HG02938 (cell line): Measurements from ENCODE around the gene SETD2.
"Not testable (repeated sequence)": the region's sequence is repeated elsewhere in the genome, so short reads cannot be mapped to it uniquely, and the experiment has no call there.

Source experiments
- ATAC-seq: cut with Tn5 transposase; IDR thresholded peaks from one replicate; pipeline ENCODE4 v1.9.1; 2021; ENCODE audit warnings: mild to moderate bottlenecking, moderate library complexity; ENCODE audit not compliant: unreplicated experiment

SETD2 gene

GRCh38 chr3:47042231-47042791 is 121.6 kb downstream of the SETD2 start:
- no peak for ATAC-seq

DNA sequence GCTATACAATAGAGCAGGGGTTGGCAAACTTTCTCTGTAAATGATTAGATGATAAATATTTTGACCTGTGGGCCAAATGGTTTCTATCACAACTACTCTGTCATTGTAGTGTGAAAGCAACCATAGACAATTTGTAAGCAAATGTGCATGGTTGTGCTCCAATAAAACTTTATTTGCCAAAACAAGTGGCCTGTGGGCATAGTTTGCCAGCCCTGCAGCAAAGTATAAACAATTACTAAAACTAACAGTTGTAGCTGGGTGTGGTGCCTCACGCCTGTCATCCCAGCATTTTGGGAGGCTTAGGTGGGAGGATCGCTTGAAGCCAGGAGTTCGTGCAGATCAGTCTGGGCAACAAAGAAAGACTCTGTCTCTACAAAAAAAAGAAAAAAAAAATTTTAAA is 122.8 kb downstream of the SETD2 start:
- no peak for ATAC-seq

GRCh38 chr3:47037302-47037701 is 126.6 kb downstream of the SETD2 start:
- not testable (repeated sequence) for ATAC-seq

DNA sequence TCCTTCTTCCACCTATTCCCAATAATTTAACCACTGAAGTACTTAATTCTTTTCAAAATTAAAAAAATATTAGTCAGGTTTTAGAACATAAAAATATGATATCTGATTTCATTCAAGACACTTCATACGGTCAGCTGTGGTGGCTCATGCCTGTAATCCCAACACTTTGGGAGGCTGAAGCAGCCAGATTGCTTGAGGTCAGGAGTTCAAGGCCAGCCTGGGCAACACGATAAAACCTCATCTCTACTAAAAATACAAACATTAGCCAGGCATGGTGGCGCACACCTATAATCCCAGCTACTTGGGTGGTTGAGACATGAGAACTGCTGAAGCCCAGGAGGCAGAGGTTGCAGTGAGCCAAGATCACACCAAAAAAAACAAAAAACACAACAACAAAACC is 127.8 kb downstream of the SETD2 start:
- no peak for ATAC-seq

DNA sequence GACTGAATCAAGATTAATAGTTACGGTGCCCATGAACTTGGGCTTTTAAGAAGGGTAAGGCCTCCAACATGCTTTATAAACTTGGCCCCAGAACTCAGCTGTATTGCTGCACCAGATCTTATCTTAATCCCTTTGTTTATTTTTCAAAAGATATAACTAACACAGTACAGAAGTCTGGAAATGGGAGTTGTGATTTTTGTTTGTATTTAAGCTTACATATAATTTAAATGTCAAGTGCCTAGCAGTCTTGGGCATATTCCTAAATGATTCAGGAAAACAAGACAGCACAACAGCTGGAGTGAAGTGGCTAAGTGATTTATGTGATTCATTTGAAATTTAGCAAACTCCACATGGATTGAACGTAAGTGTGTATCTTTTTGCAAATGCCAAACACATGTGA is 128.3 kb downstream of the SETD2 start:
- ATAC-seq = no peak

- ATAC-seq = no peak
Observed at GRCh38 chr3:47034868-47035489, 128.9 kb downstream of the SETD2 start.

DNA sequence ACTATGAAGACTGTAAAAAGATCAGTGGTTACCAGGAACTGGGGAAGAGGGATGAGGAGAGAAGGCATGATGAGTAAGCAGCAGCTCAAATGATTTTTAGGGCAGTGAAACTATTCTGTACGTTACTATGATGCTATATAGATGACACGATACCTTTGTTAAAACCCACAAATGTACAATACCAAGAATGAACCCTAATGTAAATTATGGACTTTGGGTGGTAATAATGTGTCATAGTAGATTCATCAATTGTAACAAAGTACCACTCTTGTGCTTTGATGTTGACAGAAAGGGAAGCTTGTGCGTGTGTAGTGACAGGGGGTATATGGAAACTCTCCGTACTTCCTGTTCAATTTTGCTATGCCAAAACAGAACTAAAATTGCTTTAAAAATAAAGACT is 132.9 kb downstream of the SETD2 start:
- not testable (repeated sequence) for ATAC-seq

DNA sequence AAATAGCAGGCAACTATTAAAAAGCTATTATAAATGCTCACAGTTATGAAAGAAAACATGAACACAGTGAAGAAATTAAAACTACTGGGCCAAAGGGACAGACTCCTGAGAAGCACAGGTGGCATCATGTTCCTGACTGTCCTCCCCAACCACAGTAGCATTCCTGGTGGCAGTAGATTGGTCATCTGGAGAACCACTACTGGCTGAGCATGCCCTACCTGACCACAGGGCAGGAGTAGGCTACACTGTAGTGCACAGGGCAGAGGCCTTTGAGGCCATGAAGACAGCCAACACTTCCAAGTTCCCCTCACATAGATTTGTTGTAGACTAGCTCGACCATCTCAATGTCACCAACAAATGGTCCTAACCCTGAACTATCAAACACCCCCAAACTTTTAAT is 135.2 kb downstream of the SETD2 start:
- ATAC-seq = no peak

- ATAC-seq = no peak
Observed at GRCh38 chr3:47028146-47028545, 135.8 kb downstream of the SETD2 start.

DNA sequence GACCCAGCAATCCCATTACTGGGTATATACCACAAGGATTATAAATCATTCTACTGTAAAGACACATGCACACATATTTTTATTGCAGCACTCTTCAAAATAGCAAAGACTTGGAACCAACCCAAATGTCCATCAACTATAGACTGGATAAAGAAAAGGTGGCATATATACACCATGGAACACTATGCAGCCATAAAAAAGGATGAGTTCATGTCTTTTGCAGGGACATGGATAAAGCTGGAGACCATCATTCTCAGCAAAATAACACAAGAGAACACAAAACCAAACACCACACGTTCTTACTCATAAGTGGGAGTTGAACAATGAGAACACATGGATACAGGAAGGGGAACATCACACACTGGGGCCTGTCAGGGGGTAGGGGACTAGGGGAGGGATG is 137.5 kb downstream of the SETD2 start:
- ATAC-seq = not testable (repeated sequence)

- no peak for ATAC-seq
Observed at GRCh38 chr3:47024932-47025331, 139.0 kb downstream of the SETD2 start.

- no peak for ATAC-seq
Observed at GRCh38 chr3:47022641-47023071, 141.3 kb downstream of the SETD2 start.

- ATAC-seq = no peak
Observed at GRCh38 chr3:47020311-47020710, 143.6 kb downstream of the SETD2 start.

DNA sequence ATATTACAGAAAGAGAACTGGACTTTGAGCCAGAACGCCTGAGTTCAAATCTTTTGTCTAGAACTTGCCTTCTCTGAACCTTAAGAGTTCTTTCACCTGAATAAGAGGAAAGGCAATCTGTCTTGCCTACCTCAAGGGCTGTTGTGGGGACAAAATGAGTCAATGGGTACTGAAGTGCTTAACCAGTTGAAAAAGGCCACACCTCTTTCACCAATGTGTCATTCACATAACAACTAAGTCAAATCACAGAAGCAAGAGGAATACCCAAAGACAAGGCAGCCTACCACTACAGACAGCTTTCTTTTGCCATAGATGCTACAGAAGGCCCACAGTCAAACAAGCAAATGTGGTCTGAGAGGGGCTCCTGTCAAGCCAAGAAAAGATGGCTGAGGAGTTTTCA is 144.7 kb downstream of the SETD2 start:
- ATAC-seq = peak; percentile 58

GRCh38 chr3:47018269-47018611 is 145.7 kb downstream of the SETD2 start:
- ATAC-seq = no peak

DNA sequence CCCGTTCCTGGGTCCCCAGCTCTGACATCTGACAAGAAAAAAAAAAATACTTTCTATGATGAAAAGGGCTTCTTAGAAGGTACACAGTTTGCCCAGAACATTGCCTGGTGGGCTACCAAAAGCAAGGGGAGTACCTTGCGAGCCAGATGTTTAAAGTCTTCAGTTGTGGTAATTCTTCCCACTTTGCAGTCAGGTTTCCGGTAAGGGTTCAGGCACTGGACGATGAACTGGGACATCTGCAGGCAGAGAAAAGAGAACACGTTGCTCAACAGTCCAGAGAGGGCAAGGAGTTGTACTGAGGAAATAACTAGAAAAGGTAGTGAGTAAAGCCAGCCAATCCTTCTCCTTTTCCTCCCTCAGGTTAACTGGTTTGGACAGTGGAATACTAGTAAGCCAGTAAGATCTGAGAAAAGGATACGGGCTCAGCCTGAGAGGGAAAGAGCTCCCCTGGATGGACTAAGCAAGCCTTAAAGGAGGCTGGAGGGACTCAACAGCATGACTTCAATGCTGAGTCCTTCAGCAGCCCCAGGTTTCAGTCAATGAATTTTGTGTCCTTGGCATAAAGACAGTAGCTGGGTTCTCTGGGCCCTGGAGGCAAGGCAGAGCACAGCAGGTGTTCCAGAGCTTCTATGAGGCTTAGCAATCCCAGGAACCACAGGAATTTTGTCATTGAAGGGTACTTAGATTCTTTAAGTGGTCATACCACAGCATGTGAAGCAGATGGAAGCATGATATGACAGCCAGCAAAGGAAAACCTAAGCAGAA is 146.2 kb downstream of the SETD2 start:
- no peak for ATAC-seq

GRCh38 chr3:47016934-47017435 is 146.9 kb downstream of the SETD2 start:
- ATAC-seq = no peak

- ATAC-seq = no peak
Observed at GRCh38 chr3:47016086-47016933, 147.6 kb downstream of the SETD2 start.

- no peak for ATAC-seq
Observed at GRCh38 chr3:47015151-47015550, 148.8 kb downstream of the SETD2 start.

DNA sequence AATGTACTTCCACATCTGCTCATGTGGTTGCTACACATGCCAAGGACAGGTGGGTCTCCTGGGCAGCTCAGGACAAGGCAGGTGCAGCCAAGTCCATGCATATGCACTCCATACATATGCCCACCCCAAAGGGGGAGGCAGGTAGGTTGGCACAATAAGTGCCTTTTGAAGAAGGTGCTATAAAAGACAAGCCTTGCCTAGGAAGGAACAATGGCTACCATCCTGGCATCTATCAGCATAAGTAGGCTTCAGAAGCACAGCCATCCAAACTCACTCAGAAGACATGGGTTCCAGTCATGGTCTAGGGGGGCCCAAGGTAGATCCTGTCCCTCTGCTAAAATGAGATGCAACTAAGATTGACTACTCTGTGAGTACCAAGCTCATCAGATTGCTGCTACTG is 149.9 kb downstream of the SETD2 start:
- no peak for ATAC-seq

- no peak for ATAC-seq
Observed at GRCh38 chr3:47013231-47013630, 150.7 kb downstream of the SETD2 start.
